H1 (cell line): Measurements from ENCODE around the gene TAS2R40. TPM values are rescaled to one million over a fixed set of nuclear protein-coding genes. Genes with fewer than 3 reads are reported as not detected.

Source experiments
- ASH2L ChIP-seq: fragments of 200-600, 300-600 bp; sonication (generic); IDR thresholded peaks from one replicate; pipeline ENCODE4 v1.7.1; 2017; ENCODE audit warnings: low read length
- CTCF ChIP-seq, 3 experiments: IDR thresholded peaks; 1 replicate in 2 of 3; 2 replicates in 1 of 3; pipeline versions ENCODE4 v1.5.1 to v1.6.1; 2011; ENCODE audit warnings: low read length in 3 of 3, mild to moderate bottlenecking in 3 of 3, inconsistent platforms in 2 of 3, low read depth in 1 of 3, moderate library complexity in 1 of 3; ENCODE audit not compliant: insufficient read depth in 1 of 3; ENCODE audit errors: control extremely low read depth in 1 of 3
- E2F6 ChIP-seq: IDR thresholded peaks from 2 replicates; pipeline ENCODE4 v1.6.1; 2012; ENCODE audit warnings: inconsistent platforms
- NANOG ChIP-seq: IDR thresholded peaks from 2 replicates; pipeline ENCODE4 v1.6.1; 2011; ENCODE audit warnings: low read length, low read depth, mild to moderate bottlenecking, inconsistent platforms; ENCODE audit not compliant: insufficient read depth, poor library complexity, severe bottlenecking
- TAF1 ChIP-seq: IDR thresholded peaks from 2 replicates; pipeline ENCODE4 v1.6.1; 2011; ENCODE audit warnings: mild to moderate bottlenecking, low read depth, low read length
- polyA plus RNA-seq, 7 experiments: library from polyadenylated mRNA; depleted of rRNA in 3 of 7; stranded (reverse) in 5 of 7; unstranded in 2 of 7; fragments of >200 nt in 5 of 7; fragments of 200-250 nt in 2 of 7; gene quantifications; 1 replicate in 5 of 7; 2 replicates in 1 of 7; 4 replicates in 1 of 7; pipeline versions ENCODE4 v1.2.1 to v1.2.3, GENCODE V29; 2011 to 2013; ENCODE audit warnings: missing spikeins in 2 of 7, mixed read lengths in 2 of 7
- total RNA-seq: library from RNA; stranded (reverse); fragmentation: NEBNext Ultra II Directional; extraction: Animal tissue kit (Norgen Biotek cat#: 25700); gene quantifications from 2 replicates; pipeline ENCODE4 v1.2.1, GENCODE V29; 2021

TAS2R40 gene
- total and polyA plus RNA-seq, 2 of the 8 experiments (the other 6 are each of a cell fraction or from before 2014, with no cell fraction given): not detected

GRCh38 chr7:143214789-143215679, 6.8 kb upstream of the TAS2R40 start (continued):
- TF ChIP-seq NANOG: no peak
- no peak for TF ChIP-seq ASH2L
- no peak for TF ChIP-seq E2F6
- TF ChIP-seq TAF1: no peak
- TF ChIP-seq CTCF (IDR thresholded peaks at IDR 0.05; ENCODE audit: control extremely low read depth in 1 of 3, insufficient read depth in 1 of 3, low read depth in 1 of 3, low read length in 3 of 3): peak in 2 of 3 experiments; percentile 99 to 100; a peak in 3 of 4 replicates
